ENCODE results near the gene HOXA7. TPM values are rescaled to one million over a fixed set of nuclear protein-coding genes. Genes with fewer than 3 reads are reported as not detected.

Gene HOXA7
- total RNA-seq, 1 donor from 2014 or later, result not detected

DNA sequence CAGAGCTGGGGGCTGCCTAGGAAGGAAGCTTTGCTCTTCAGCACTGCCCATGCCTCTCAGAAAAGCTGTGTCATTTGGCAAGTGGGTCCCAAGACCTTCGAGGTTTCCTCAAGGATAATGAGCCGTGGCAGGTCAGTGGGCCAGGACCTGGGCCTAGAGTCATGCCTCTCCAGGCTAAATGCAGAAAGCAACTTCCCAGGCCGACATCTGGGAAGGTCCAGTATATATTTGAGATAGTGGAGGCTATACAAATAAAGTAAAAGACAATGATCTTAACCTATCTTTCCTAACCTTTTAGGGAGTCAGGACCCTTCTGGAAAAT lies 20.0 kb upstream of the HOXA7 start:
- H3K4me3 ChIP-seq (ENCODE audit: low read depth, low read length), result no peak overlapping the region
- FAIRE-seq (no peak), DNase-seq (ENCODE audit: low read depth) (no peak)
- H3K27me3 ChIP-seq (ENCODE audit: control insufficient read depth, insufficient read depth, low read length), result peaks cover 68% of the 10 kb centered on the region
- TF ChIP-seq, protein P1, sequence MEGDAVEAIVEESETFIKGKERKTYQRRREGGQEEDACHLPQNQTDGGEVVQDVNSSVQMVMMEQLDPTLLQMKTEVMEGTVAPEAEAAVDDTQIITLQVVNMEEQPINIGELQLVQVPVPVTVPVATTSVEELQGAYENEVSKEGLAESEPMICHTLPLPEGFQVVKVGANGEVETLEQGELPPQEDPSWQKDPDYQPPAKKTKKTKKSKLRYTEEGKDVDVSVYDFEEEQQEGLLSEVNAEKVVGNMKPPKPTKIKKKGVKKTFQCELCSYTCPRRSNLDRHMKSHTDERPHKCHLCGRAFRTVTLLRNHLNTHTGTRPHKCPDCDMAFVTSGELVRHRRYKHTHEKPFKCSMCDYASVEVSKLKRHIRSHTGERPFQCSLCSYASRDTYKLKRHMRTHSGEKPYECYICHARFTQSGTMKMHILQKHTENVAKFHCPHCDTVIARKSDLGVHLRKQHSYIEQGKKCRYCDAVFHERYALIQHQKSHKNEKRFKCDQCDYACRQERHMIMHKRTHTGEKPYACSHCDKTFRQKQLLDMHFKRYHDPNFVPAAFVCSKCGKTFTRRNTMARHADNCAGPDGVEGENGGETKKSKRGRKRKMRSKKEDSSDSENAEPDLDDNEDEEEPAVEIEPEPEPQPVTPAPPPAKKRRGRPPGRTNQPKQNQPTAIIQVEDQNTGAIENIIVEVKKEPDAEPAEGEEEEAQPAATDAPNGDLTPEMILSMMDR (IDR thresholded peaks at IDR 0.05; ENCODE audit: insufficient read depth, low read length, severe bottlenecking), result no peak
- H3K36me3 ChIP-seq (ENCODE audit: control insufficient read depth, insufficient read depth, low read length), result no peaks in the 10 kb centered on the region

DNA sequence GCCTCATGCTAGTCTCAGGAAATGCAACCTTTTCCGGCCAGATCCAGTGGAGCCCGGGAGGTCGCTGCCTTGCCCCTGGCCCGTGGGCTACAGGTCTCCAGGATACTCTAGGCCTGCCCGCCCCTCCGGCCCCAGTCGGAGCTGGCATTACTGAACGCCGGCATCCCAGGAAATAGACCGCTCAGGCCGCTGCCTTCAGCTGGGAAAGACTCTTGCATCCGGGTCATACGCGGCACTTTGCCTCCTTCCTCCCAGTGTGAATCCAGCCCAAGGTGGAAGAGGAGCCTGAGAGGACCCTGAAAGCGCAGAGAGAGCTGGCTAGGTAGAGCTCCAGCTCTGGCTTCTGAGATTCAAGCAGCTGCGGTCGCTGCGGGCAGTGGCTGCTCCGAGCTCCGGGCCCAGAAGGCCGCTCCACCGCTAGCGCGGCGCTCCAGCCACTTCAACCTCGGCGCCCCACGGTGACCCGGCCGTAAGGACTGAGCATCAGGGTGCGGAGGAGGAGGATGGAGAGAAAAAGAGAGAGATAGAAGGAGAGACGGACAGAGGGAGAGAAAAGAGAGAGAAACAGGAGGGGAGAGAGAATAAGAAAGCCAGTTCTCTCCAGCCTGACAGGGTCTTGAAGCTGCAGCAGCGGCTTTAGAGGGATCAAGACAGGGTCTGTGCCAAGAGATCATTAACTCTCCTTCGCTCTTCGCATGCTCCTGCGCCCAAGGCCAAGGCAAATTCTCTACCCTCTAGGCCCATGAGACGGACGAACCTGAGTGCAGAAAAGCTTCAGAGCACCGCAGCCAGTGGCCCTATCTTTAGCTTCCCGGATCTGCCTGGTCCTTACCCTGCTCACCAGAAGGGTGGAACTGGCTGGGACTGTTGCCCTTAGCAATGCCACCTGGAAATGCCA lies 19.4 kb upstream of the HOXA7 start:
- FAIRE-seq (no peak), DNase-seq (ENCODE audit: low read depth) (no peak)
- Histone ChIP-seq H3K36me3 (ENCODE audit: control insufficient read depth, insufficient read depth, low read length) (no peaks in the 10 kb centered on the region), H3K27me3 (ENCODE audit: control insufficient read depth, insufficient read depth, low read length) (peaks cover 73% of the 10 kb centered on the region), H3K4me3 (ENCODE audit: low read depth, low read length) (no peak overlapping the region)
- TF ChIP-seq, protein P1 (IDR thresholded peaks at IDR 0.05; ENCODE audit: insufficient read depth, low read length, severe bottlenecking), result no peak

DNA sequence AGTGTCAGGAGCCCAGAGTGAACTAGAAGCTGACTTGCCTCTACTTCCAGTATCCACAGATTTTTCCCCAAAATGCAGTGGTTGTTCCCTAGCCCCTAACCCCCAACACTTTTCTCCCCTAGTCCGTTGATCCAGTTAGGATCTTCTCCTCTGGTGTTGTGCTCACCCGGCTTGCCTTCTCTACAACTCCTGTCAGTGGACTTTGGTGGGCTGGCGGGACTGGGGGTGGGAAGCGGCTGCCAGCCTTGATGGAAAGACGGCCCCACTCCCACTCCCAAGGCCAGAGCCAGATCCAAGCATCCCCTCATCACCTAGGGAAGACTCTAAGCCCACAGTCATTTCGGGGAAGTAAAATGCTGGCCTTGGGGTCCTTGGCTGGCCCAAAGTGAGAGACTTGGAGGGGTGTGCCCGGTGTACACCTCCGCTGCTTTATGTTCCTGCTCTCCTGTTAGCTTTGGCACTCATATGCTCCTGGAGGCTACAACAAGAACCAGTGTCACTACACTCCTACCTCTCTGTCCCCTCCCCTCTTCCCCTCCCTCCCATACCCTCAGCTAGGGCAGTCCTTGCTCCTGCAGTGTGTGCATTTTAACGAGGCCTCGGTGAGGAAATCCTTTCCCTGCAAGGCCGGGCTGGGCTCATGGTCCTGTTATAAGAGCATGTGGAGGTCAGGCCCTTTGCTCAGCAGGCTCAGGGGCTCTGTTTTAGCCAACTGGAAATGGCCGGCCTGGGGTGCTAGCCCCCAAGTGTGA lies 18.6 kb upstream of the HOXA7 start:
- Histone ChIP-seq H3K36me3 (ENCODE audit: control insufficient read depth, insufficient read depth, low read length) (no peaks in the 10 kb centered on the region), H3K4me3 (ENCODE audit: low read depth, low read length) (no peak overlapping the region), H3K27me3 (ENCODE audit: control insufficient read depth, insufficient read depth, low read length) (peaks cover 69% of the 10 kb centered on the region)
- DNase-seq (ENCODE audit: low read depth), result no peak
- no peak for FAIRE-seq
- TF ChIP-seq, protein P1 (IDR thresholded peaks at IDR 0.05; ENCODE audit: insufficient read depth, low read length, severe bottlenecking), result no peak

DNA sequence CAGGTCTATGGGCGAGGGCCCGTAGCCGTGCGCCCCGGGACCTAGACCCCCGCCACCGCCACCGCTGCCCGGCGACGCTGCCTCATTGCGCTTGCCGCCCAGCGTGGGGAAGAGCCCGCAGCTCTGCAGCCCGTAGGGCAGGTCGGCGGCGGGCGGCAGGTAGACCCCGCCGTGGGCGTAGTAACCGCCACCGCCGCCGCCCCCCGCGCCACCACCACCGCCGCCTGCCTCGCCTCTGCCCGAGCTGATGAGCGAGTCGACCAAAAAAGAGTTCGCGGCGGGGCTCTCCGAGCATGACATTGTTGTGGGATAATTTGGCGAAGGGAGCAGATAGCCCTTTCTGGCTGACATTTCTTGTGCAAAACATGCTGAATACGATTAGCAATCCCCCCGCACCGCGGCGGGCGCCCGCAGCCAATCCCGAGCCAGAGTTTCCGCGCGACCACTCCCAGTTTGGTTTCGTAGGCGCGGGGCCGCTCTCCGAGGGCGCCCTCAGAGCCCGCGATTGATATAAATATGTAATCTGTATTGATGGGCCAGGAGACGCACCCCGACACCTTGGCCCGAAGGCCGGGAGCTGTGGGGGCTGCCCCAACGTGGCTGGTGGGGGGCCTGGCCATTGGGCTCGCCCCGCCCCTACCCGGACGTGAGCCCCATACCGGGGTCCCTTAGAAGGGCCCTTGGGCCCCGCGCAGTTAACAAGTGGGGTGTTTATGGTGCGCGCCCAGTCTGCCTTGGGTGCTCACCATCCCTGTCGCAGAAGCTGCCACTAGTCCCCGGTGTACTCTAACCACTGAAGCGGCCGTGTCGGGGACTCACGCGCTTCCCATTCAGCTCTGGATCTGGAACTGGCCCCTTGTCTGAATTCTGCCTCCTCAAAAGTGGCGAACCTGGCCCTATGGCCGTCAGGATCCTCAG lies 17.7 kb upstream of the HOXA7 start, which contains the start of gene HOXA10:
Gene HOXA10, minus strand, starts transcription at position 365 of the 918 bp plus-strand sequence. Its CDS starts 14 bp downstream, at position 351.
- H3K27me3 ChIP-seq (ENCODE audit: control insufficient read depth, insufficient read depth, low read length), result peaks cover 70% of the 10 kb centered on the region
- TF ChIP-seq, protein P1 (IDR thresholded peaks at IDR 0.05; ENCODE audit: insufficient read depth, low read length, severe bottlenecking), result no peak
- no peaks in the 10 kb centered on the region for H3K36me3 ChIP-seq (ENCODE audit: control insufficient read depth, insufficient read depth, low read length)
- no peak for FAIRE-seq
- DNase-seq (ENCODE audit: low read depth), result no peak
- no peak within 1 kb of the TSS for H3K4me3 ChIP-seq (ENCODE audit: low read depth, low read length)

DNA sequence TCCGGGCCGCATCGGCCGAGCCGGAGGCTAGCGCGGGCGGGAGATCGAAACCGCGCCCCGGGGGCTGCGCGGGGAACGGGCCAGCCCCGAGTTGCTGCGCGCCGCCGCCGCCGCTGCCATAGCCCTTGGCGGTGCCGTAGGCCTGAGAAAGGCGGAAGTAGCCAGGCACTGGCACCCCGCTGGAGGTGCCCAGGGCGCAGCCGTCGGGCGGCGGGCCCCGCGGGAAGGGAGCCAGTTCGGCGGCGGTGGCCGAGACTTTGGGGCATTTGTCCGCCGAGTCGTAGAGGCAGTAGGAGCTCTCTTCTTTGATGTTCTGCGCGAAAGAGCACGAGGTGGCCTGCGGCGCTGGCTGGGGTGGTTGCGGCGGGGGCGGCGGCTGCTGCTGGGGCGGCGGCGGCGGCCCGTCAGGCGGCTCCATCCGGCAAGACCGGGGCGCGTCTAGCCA lies 17.1 kb upstream of the HOXA7 start:
- Histone ChIP-seq H3K36me3 (ENCODE audit: control insufficient read depth, insufficient read depth, low read length) (no peaks in the 10 kb centered on the region), H3K4me3 (ENCODE audit: low read depth, low read length) (no peak overlapping the region), H3K27me3 (ENCODE audit: control insufficient read depth, insufficient read depth, low read length) (peaks cover 72% of the 10 kb centered on the region)
- FAIRE-seq (no peak), DNase-seq (ENCODE audit: low read depth) (no peak)
- TF ChIP-seq, protein P1 (IDR thresholded peaks at IDR 0.05; ENCODE audit: insufficient read depth, low read length, severe bottlenecking), result no peak
